Natural killer cell (primary cell): ENCODE measurements around the gene BAK1. TPM values are rescaled to one million over a fixed set of nuclear protein-coding genes. Genes with fewer than 3 reads are reported as not detected.

Experiments
- ATAC-seq, 3 donors: fragments of 150-1000 bp in 2 of 3; fragments of 200-7000 bp in 1 of 3; cut with Tn5 transposase; 1 replicate in 1 of 3; 2 replicates in 2 of 3; pipeline ENCODE4 v1.10.0; 2021; ENCODE audit warnings: mild to moderate bottlenecking in 2 of 3, moderate library complexity in 2 of 3
- DNase-seq, 2 donors: peaks; one replicate each; pipeline versions ENCODE4 v3.0.0 to v3.0.0-alpha.2; 2013 to 2021; ENCODE audit warnings: mixed read lengths in 1 of 2
- H3K27ac ChIP-seq: one replicate; pipeline ENCODE4 v1.5.1; 2013; ENCODE audit warnings: mild to moderate bottlenecking, low read length
- H3K27me3 ChIP-seq: one replicate; pipeline ENCODE4 v1.6.1; 2013; ENCODE audit warnings: low read length; ENCODE audit not compliant: control insufficient read depth, insufficient read depth
- H3K36me3 ChIP-seq: one replicate; pipeline ENCODE4 v1.6.1; 2013; ENCODE audit warnings: low read length; ENCODE audit not compliant: control insufficient read depth, insufficient read depth
- H3K4me1 ChIP-seq: one replicate; pipeline ENCODE4 v1.6.1; 2013; ENCODE audit warnings: low read length; ENCODE audit not compliant: control insufficient read depth, insufficient read depth
- H3K4me3 ChIP-seq: one replicate; pipeline ENCODE4 v1.5.1; 2013; ENCODE audit warnings: low read length
- H3K9me3 ChIP-seq: one replicate; pipeline ENCODE4 v1.6.1; 2013; ENCODE audit warnings: low read length; ENCODE audit not compliant: control insufficient read depth, insufficient read depth
- H3K27ac Mint-ChIP-seq, 2 donors: one replicate each; pipeline ENCODE4 v1.8.0; 2022; ENCODE audit warnings: mild to moderate bottlenecking in 2 of 2, mixed read lengths in 2 of 2, moderate library complexity in 1 of 2
- H3K27me3 Mint-ChIP-seq, 2 donors: one replicate each; pipeline ENCODE4 v1.8.0; 2022; ENCODE audit warnings: low read depth in 2 of 2, mixed read lengths in 2 of 2
- H3K36me3 Mint-ChIP-seq: one replicate; pipeline ENCODE4 v1.8.0; 2022; ENCODE audit warnings: mixed read lengths
- H3K4me1 Mint-ChIP-seq, 2 donors: one replicate each; pipeline ENCODE4 v1.8.0; 2022; ENCODE audit warnings: mixed read lengths in 2 of 2
- H3K4me3 Mint-ChIP-seq: one replicate; pipeline ENCODE4 v1.8.0; 2022; ENCODE audit warnings: mild to moderate bottlenecking, moderate library complexity, mixed read lengths
- H3K9me3 Mint-ChIP-seq, 2 donors: one replicate each; pipeline ENCODE4 v1.8.0; 2022; ENCODE audit warnings: mixed read lengths in 2 of 2
- CTCF ChIP-seq: fragments of 200-600 bp; IDR thresholded peaks from one replicate; pipeline ENCODE4 v1.8.0; 2022; ENCODE audit warnings: antibody characterized with exemption
- WGBS: methylation state at CpG from one replicate; pipeline ENCODE4 v1.1.7; 2013; ENCODE audit warnings: missing lambda C conversion rate; ENCODE audit not compliant: insufficient coverage; 5-methylcytosine and 5-hydroxymethylcytosine counted together
- intact Hi-C: fragments of 100-400 bp; cut with micrococcal nuclease; formaldehyde crosslinking; loops from one replicate; pipeline ENCODE4 v1.14.2; 2022
- total RNA-seq, 4 donors: library from RNA; stranded (reverse); fragments of 120-200 nt in 1 of 4; gene quantifications; one replicate each; pipeline versions ENCODE4 v1.2.3 to v1.2.4, GENCODE V29; 2013 to 2022

The BAK1 gene
- total RNA-seq, 3 donors from 2014 or later (not counting 1 experiment from before 2014, with no cell fraction given) = 36.3 to 49.8 (median 40.7) TPM

- H3K9me3 ChIP-seq = no peaks in the 10 kb centered on the region
- no peak for TF ChIP-seq CTCF
- H3K4me1 ChIP-seq = peaks cover 11% of the 10 kb centered on the region
- H3K4me1 Mint-ChIP-seq = peaks cover 12 to 14% of the 10 kb centered on the region in 2 donors
- no peak overlapping the region for H3K4me3 Mint-ChIP-seq
- 97% methylated on average over 6 of the region's 7 CpGs for WGBS
- intact Hi-C loops = no loop called here
- no peaks in the 10 kb centered on the region for H3K9me3 Mint-ChIP-seq
- H3K27me3 Mint-ChIP-seq = no peaks in the 10 kb centered on the region
- ATAC-seq (no peak), DNase-seq (no peak)
- H3K36me3 ChIP-seq = no peaks in the 10 kb centered on the region
- H3K27me3 ChIP-seq = no peaks in the 10 kb centered on the region
- H3K27ac ChIP-seq = no peak overlapping the region
- H3K4me3 ChIP-seq = no peak overlapping the region
- no peaks in the 10 kb centered on the region for H3K36me3 Mint-ChIP-seq
- H3K27ac Mint-ChIP-seq = no peak overlapping the region
Observed at GRCh38 chr6:33552252-33552651, 27.8 kb downstream of the BAK1 start.

- Histone ChIP-seq H3K27ac (no peak overlapping the region), H3K9me3 (no peaks in the 10 kb centered on the region), H3K36me3 (no peaks in the 10 kb centered on the region), H3K4me3 (no peak overlapping the region), H3K27me3 (no peaks in the 10 kb centered on the region), H3K4me1 (peaks cover 11% of the 10 kb centered on the region)
- DNase-seq (no peak), ATAC-seq (no peak)
- WGBS = 89% methylated on average over 2 of the region's 2 CpGs
- H3K4me3 Mint-ChIP-seq = no peak overlapping the region
- peaks cover 12 to 15% of the 10 kb centered on the region in 2 donors for H3K4me1 Mint-ChIP-seq
- intact Hi-C loops = no loop called here
- no peak for TF ChIP-seq CTCF
- H3K36me3 Mint-ChIP-seq = no peaks in the 10 kb centered on the region
- no peak overlapping the region for H3K27ac Mint-ChIP-seq
- no peaks in the 10 kb centered on the region for H3K9me3 Mint-ChIP-seq
- H3K27me3 Mint-ChIP-seq = no peaks in the 10 kb centered on the region
Observed at GRCh38 chr6:33551538-33551937, 28.5 kb downstream of the BAK1 start.

- Histone ChIP-seq H3K36me3 (no peaks in the 10 kb centered on the region), H3K27me3 (no peaks in the 10 kb centered on the region), H3K9me3 (no peaks in the 10 kb centered on the region), H3K27ac (no peak overlapping the region), H3K4me1 (peaks cover 11% of the 10 kb centered on the region), H3K4me3 (no peak overlapping the region)
- Mint-ChIP-seq H3K27me3 (no peaks in the 10 kb centered on the region), H3K27ac (no peak overlapping the region), H3K36me3 (no peaks in the 10 kb centered on the region), H3K9me3 (no peaks in the 10 kb centered on the region), H3K4me1 (peaks cover 12 to 15% of the 10 kb centered on the region in 2 donors), H3K4me3 (no peak overlapping the region)
- intact Hi-C loops = no loop called here
- WGBS = 80% methylated on average over 1 of the region's 2 CpGs
- no peak for ATAC-seq
- no peak for TF ChIP-seq CTCF
- DNase-seq = no peak
Observed at GRCh38 chr6:33549896-33550295, 30.2 kb downstream of the BAK1 start.

- ATAC-seq = no peak
- no peaks in the 10 kb centered on the region for H3K27me3 Mint-ChIP-seq
Observed at GRCh38 chr6:33549196-33549595, 30.9 kb downstream of the BAK1 start.

More at GRCh38 chr6:33549196-33549595, 30.9 kb downstream of the BAK1 start:
- H3K9me3 ChIP-seq = no peaks in the 10 kb centered on the region
- H3K36me3 Mint-ChIP-seq = no peaks in the 10 kb centered on the region
- H3K27ac Mint-ChIP-seq = no peak overlapping the region
- no peaks in the 10 kb centered on the region for H3K36me3 ChIP-seq
- no peaks in the 10 kb centered on the region for H3K27me3 ChIP-seq
- H3K4me3 ChIP-seq = no peak overlapping the region
- intact Hi-C loops = no loop called here
- no peaks in the 10 kb centered on the region for H3K9me3 Mint-ChIP-seq
- TF ChIP-seq CTCF = no peak
- H3K4me1 ChIP-seq = peaks cover 11% of the 10 kb centered on the region
- DNase-seq = no peak
- WGBS = 87% methylated on average over 8 of the region's 8 CpGs
- H3K4me3 Mint-ChIP-seq = no peak overlapping the region
- H3K4me1 Mint-ChIP-seq = peaks cover 12 to 15% of the 10 kb centered on the region in 2 donors
- no peak overlapping the region for H3K27ac ChIP-seq
